PC-9 (cell line): ENCODE results near the gene ACKR1. TPM values are rescaled to one million over a fixed set of nuclear protein-coding genes. Genes with fewer than 3 reads are reported as not detected.

Experiments used
- BruUV-seq: library from RNA; stranded (reverse); fragments of 400-500 nt; replicated peaks from 2 replicates; lab custom pipeline; 2021; lab: Mats Ljungman, UMichigan
- CTCF ChIA-PET: fragments of 300-600 bp; sonication (Branson Sonifier 250); formaldehyde crosslinking; loops from one replicate; lab custom pipeline; 2022; ENCODE audit warnings: antibody characterized with exemption; lab: Charles Lee
- POLR2A ChIA-PET: fragments of 300-600 bp; sonication (Branson Sonifier 250); formaldehyde crosslinking; loops from one replicate; lab custom pipeline; 2022; ENCODE audit warnings: antibody characterized with exemption; ENCODE audit not compliant: unreplicated experiment; lab: Charles Lee
- DNase-seq, 2 experiments: peaks; one replicate each; pipeline versions ENCODE4 v3.0.0 to v3.0.0-alpha.2; 2015 to 2022; ENCODE audit warnings: mixed read lengths in 1 of 2
- H2AFZ ChIP-seq: fragments of 200-600 bp; sonication (generic); 2 replicates; pipeline ENCODE4 v1.8.1; 2017; ENCODE audit warnings: antibody characterized with exemption
- H3F3A ChIP-seq: fragments of 200-600 bp; sonication (generic); 2 replicates; pipeline ENCODE4 v1.8.1; 2017; ENCODE audit warnings: antibody characterized with exemption, mild to moderate bottlenecking, low read depth; ENCODE audit not compliant: insufficient read depth
- H3K27ac ChIP-seq: fragments of 200-600 bp; sonication (generic); 2 replicates; pipeline ENCODE4 v1.6.1; 2016; ENCODE audit warnings: mixed run types
- H3K27me3 ChIP-seq: fragments of 200-600 bp; sonication (generic); 2 replicates; pipeline ENCODE4 v1.6.1; 2016; ENCODE audit warnings: low read depth, mixed run types; ENCODE audit not compliant: insufficient read depth
- H3K36me3 ChIP-seq: fragments of 200-600 bp; sonication (generic); 2 replicates; pipeline ENCODE4 v1.6.1; 2016; ENCODE audit warnings: low read depth, mixed run types
- H3K4me1 ChIP-seq: fragments of 200-600 bp; sonication (generic); replicated peaks from 2 replicates; pipeline ENCODE4 v1.6.1; 2016; ENCODE audit warnings: mixed run types; ENCODE audit not compliant: insufficient read depth
- H3K4me2 ChIP-seq: fragments of 200-600 bp; sonication (generic); 2 replicates; pipeline ENCODE4 v1.6.1; 2017; ENCODE audit warnings: mixed run types
- H3K4me3 ChIP-seq: fragments of 200-600 bp; sonication (generic); 2 replicates; pipeline ENCODE4 v1.6.1; 2016; ENCODE audit warnings: mixed run types
- H3K79me2 ChIP-seq: fragments of 200-600 bp; sonication (generic); 2 replicates; pipeline ENCODE4 v1.6.1; 2017; ENCODE audit warnings: low read depth, mixed run types
- H3K9me2 ChIP-seq: fragments of 200-600 bp; sonication (generic); 2 replicates; pipeline ENCODE4 v1.8.1; 2017; ENCODE audit warnings: mild to moderate bottlenecking; ENCODE audit not compliant: insufficient read depth
- H3K9me3 ChIP-seq: fragments of 200-600 bp; sonication (generic); 2 replicates; pipeline ENCODE4 v1.8.1; 2016; ENCODE audit warnings: low read depth; ENCODE audit not compliant: insufficient read depth
- H4K20me1 ChIP-seq: fragments of 200-600 bp; sonication (generic); 2 replicates; pipeline ENCODE4 v1.8.1; 2017; ENCODE audit not compliant: insufficient read depth
- EZH2 ChIP-seq: fragments of 200-600 bp; sonication (generic); IDR thresholded peaks from 2 replicates; pipeline ENCODE4 v1.8.0; 2017; ENCODE audit warnings: antibody characterized with exemption, low read depth
- intact Hi-C: fragments of 100-400 bp; cut with micrococcal nuclease; formaldehyde crosslinking; loops from one replicate; pipeline ENCODE4 v1.10.0; 2022; ENCODE audit not compliant: unreplicated experiment
- total RNA-seq: library from RNA; stranded (reverse); gene quantifications from 2 replicates; pipeline ENCODE4 v1.2.3, GENCODE V29; 2021
- TF ChIP-seq, protein P1 (sequence below): fragments of 200-600 bp; sonication (generic); conservative IDR thresholded peaks from 2 replicates; pipeline ENCODE4 v1.6.1; 2017; ENCODE audit warnings: mixed run types, antibody characterized with exemption, mild to moderate bottlenecking, moderate library complexity

The ACKR1 gene
- total RNA-seq, 1 experiment from 2014 or later, result not detected

DNA sequence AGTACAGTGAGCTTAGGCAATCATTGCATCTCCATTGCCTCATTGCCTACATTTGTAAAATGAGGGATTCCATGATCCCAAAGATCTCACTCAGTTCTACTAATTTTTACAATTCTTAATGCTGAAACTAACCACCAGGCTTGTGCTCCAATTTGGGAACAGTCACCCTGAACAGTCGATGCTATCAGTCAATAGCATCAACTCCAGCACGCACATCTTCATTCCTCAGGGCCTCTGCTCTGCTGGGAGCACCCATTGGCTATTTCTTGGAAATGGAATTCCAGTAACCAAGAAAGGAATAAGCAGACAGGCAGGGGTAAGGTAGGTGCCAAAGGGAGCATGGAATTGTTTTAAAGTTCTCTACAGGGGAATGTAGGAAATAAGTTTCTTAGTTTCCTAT lies 14.2 kb upstream of the ACKR1 start:
- no peak overlapping the region for H2AFZ ChIP-seq
- H3K36me3 ChIP-seq, result no peaks in the 10 kb centered on the region
- H4K20me1 ChIP-seq, result no peaks in the 10 kb centered on the region
- no peak overlapping the region for H3K4me3 ChIP-seq
- intact Hi-C loops, result no loop called here
- H3K27ac ChIP-seq, result no peak overlapping the region
- peaks cover 69% of the 10 kb centered on the region for H3K27me3 ChIP-seq
- ChIA-PET CTCF (no interaction called here), POLR2A (no interaction called here)
- H3K79me2 ChIP-seq, result no peaks in the 10 kb centered on the region
- H3F3A ChIP-seq, result no peaks in the 10 kb centered on the region
- no TSS peak for BruUV-seq
- no peak overlapping the region for H3K4me2 ChIP-seq
- DNase-seq, result no peak
- no peaks in the 10 kb centered on the region for H3K9me2 ChIP-seq
- no peaks in the 10 kb centered on the region for H3K9me3 ChIP-seq
- TF ChIP-seq, protein P1, sequence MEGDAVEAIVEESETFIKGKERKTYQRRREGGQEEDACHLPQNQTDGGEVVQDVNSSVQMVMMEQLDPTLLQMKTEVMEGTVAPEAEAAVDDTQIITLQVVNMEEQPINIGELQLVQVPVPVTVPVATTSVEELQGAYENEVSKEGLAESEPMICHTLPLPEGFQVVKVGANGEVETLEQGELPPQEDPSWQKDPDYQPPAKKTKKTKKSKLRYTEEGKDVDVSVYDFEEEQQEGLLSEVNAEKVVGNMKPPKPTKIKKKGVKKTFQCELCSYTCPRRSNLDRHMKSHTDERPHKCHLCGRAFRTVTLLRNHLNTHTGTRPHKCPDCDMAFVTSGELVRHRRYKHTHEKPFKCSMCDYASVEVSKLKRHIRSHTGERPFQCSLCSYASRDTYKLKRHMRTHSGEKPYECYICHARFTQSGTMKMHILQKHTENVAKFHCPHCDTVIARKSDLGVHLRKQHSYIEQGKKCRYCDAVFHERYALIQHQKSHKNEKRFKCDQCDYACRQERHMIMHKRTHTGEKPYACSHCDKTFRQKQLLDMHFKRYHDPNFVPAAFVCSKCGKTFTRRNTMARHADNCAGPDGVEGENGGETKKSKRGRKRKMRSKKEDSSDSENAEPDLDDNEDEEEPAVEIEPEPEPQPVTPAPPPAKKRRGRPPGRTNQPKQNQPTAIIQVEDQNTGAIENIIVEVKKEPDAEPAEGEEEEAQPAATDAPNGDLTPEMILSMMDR, result no peak
- no peak for TF ChIP-seq EZH2
- H3K4me1 ChIP-seq, result no peaks in the 10 kb centered on the region

DNA sequence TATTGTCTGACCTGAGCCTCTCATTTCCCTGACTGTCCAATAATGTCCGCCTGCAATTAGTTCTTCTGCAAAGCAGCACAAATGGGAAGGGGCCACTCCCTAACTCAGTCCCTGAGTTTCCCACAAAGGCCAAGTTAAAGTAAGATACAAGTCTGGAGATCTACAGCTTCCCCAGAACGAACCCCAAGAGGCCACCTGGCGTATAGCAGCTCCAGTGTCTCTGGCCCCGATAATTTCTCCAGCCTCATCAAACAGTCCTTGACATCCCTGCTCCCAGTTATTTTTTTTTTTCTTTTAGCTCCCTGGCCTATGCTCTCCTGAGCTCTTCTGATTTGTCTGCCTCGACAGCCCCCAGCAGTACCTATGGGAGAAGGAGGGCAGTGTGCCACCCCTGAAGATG lies 8.1 kb upstream of the ACKR1 start:
- no peaks in the 10 kb centered on the region for H3F3A ChIP-seq
- TF ChIP-seq EZH2, result no peak
- TF ChIP-seq, protein P1, result no peak
- H4K20me1 ChIP-seq, result no peaks in the 10 kb centered on the region; the same call in 1 of the 2 replicates
- H3K36me3 ChIP-seq, result no peaks in the 10 kb centered on the region
- no peak overlapping the region for H3K4me2 ChIP-seq
- H3K79me2 ChIP-seq, result no peaks in the 10 kb centered on the region
- DNase-seq, result no peak
- intact Hi-C loops, result loop anchor here (5.0 kb wide), 1 partner anchor 64 kb away; no protein-coding TSS in a partner anchor
- H3K27me3 ChIP-seq, result peaks cover 68% of the 10 kb centered on the region
- H3K4me1 ChIP-seq, result no peaks in the 10 kb centered on the region
- no peak overlapping the region for H3K27ac ChIP-seq
- no peaks in the 10 kb centered on the region for H3K9me3 ChIP-seq
- no peak overlapping the region for H3K4me3 ChIP-seq
- ChIA-PET POLR2A (no interaction called here), CTCF (interaction anchor here (0.6 kb wide), 1 partner anchor 1097 kb away, joined by 4 read pairs; no protein-coding TSS in a partner anchor)
- no peaks in the 10 kb centered on the region for H3K9me2 ChIP-seq
- no TSS peak for BruUV-seq
- H2AFZ ChIP-seq, result no peak overlapping the region

DNA sequence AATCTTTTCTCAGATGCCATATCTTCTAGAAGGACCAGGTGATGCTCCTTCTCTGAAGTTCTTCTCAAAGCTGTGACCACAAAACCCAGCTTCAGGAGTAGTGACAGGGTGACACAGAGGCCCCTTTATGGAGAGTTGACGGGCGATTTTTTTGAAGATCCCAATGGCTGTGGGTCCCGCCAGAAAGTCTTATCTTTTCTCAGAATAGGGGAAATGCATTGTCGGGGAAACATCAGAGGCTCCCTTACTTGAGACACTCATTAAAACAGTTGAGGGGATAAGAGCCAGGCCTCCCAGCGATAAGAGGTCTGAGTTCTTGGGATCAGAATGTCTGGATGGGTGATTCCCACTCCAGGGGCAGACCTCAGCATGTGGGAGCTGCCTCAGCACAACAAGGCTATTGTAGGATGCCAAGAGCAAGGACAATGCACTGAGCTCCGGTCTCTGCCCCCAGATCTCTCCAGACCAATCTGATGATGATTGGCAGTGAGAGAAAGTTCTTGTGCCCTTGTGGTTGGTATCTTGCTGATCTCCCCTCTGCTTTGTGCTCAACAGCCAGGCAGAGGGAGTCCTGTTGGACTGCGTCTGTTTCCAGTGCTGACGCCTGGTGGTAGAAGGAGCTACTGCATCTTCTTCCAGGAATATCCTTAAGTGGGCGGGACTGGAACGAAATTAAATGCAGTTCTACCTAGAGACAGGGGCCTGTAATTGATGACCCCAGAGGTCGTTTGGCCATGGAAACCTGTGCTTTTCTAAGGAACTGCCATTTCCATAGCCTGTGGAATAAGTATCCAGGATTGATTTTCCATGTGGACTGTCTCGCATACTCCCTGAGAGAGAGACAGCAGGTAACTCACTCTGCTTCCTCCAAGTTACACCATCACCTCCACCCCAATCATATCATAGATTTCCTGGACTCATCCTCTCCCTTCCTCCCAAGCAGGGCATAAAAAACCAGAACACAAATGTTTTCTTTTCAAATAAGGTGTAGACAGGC lies 6.8 kb upstream of the ACKR1 start:
- no peaks in the 10 kb centered on the region for H3K9me2 ChIP-seq
- no peak overlapping the region for H3K4me2 ChIP-seq
- H3F3A ChIP-seq, result no peaks in the 10 kb centered on the region
- intact Hi-C loops, result loop anchor here (5.0 kb wide), 1 partner anchor 66 kb away; no protein-coding TSS in a partner anchor
- peaks cover 75% of the 10 kb centered on the region for H3K27me3 ChIP-seq
- H3K4me1 ChIP-seq, result no peaks in the 10 kb centered on the region
- DNase-seq, result peak in 1 of 2 experiments; percentile 28
- no TSS peak for BruUV-seq
- TF ChIP-seq EZH2, result no peak
- TF ChIP-seq, protein P1, result peak; percentile 82
- no peak overlapping the region for H3K4me3 ChIP-seq
- H2AFZ ChIP-seq, result no peak overlapping the region
- no peak overlapping the region for H3K27ac ChIP-seq
- H3K36me3 ChIP-seq, result no peaks in the 10 kb centered on the region
- CTCF ChIA-PET, result no interaction called here
- H4K20me1 ChIP-seq, result no peaks in the 10 kb centered on the region; the same call in 1 of the 2 replicates
- H3K9me3 ChIP-seq, result no peaks in the 10 kb centered on the region
- no peaks in the 10 kb centered on the region for H3K79me2 ChIP-seq
- POLR2A ChIA-PET, result no interaction called here
